Breast epithelium (tissue), 4 donors: ENCODE results near the gene SDE2. TPM values are rescaled to one million over a fixed set of nuclear protein-coding genes. Genes with fewer than 3 reads are reported as not detected.
"Not testable (repeated sequence)": the region's sequence is repeated elsewhere in the genome, so short reads cannot be mapped to it uniquely, and the experiment has no call there.

Experiments
- DNase-seq, 2 donors: peaks; one replicate each; pipeline ENCODE4 v3.0.0-alpha.2; 2019; ENCODE audit warnings: low spot score in 2 of 2
- H3K27ac ChIP-seq, 2 donors: fragments of 200-600 bp; sonication (generic) in 1 of 2; one replicate each; pipeline ENCODE4 v1.5.1; 2016 to 2019; ENCODE audit warnings: mild to moderate bottlenecking in 1 of 2
- H3K27me3 ChIP-seq, 2 donors: fragments of 200-600 bp; sonication (generic) in 1 of 2; one replicate each; pipeline versions ENCODE4 v1.5.1 to v1.6.0; 2017 to 2019; ENCODE audit warnings: control low read depth in 1 of 2, mild to moderate bottlenecking in 1 of 2
- H3K36me3 ChIP-seq: fragments of 200-600 bp; one replicate; pipeline ENCODE4 v1.5.1; 2019
- H3K4me1 ChIP-seq, 2 donors: fragments of 200-600 bp; sonication (generic); one replicate each; pipeline ENCODE4 v1.5.1; 2016 to 2019; ENCODE audit warnings: control low read depth in 1 of 2
- H3K4me3 ChIP-seq, 3 donors: fragments of 200-600 bp; sonication (generic); 1 replicate in 2 of 3; 2 replicates in 1 of 3; pipeline ENCODE4 v1.5.1; 2016 to 2019; ENCODE audit warnings: mild to moderate bottlenecking in 3 of 3, moderate library complexity in 2 of 3
- H3K9me3 ChIP-seq, 2 donors: fragments of 200-600 bp; sonication (generic) in 1 of 2; one replicate each; pipeline ENCODE4 v1.5.1; 2016 to 2019; ENCODE audit warnings: control low read depth in 1 of 2
- POLR2A ChIP-seq: fragments of 450-650 bp; IDR thresholded peaks from one replicate; pipeline ENCODE4 v1.6.1; 2016; ENCODE audit warnings: antibody characterized with exemption, mild to moderate bottlenecking, moderate library complexity
- POLR2AphosphoS5 ChIP-seq, 3 donors: sonication (generic); formaldehyde crosslinking; IDR thresholded peaks; one replicate each; pipeline ENCODE4 v1.6.1; 2017; ENCODE audit warnings: antibody characterized with exemption in 3 of 3
- intact Hi-C: fragments of 100-400 bp; cut with DNase I; formaldehyde crosslinking; loops from one replicate; pipeline ENCODE4 v1.15.1; 2023; ENCODE audit warnings: low total_unique reads
- total RNA-seq, 3 donors: library from RNA; depleted of rRNA; stranded (reverse); fragments of >200 nt; gene quantifications; one replicate each; pipeline ENCODE4 v1.1.0, GENCODE V29; 2016
- TF ChIP-seq, protein P1 (sequence below), 3 donors: fragments of 450-650 bp; IDR thresholded peaks; one replicate each; pipeline ENCODE4 v1.5.1; 2016 to 2017; ENCODE audit warnings: antibody characterized with exemption in 3 of 3, mild to moderate bottlenecking in 3 of 3, moderate library complexity in 3 of 3

Gene SDE2
- total RNA-seq, 3 donors from 2014 or later: 17.6 to 25.3 (median 22.0) TPM

GRCh38 chr1:226023735-226024134 lies 24.6 kb upstream of the SDE2 start:
- Histone ChIP-seq H3K27ac (no peak overlapping the region), H3K27me3 (no peaks in the 10 kb centered on the region), H3K36me3 (no peaks in the 10 kb centered on the region), H3K4me3 (no peak overlapping the region), H3K9me3 (no peaks in the 10 kb centered on the region), H3K4me1 (no peaks in the 10 kb centered on the region)
- no peak for TF ChIP-seq POLR2A
- TF ChIP-seq, protein P1, sequence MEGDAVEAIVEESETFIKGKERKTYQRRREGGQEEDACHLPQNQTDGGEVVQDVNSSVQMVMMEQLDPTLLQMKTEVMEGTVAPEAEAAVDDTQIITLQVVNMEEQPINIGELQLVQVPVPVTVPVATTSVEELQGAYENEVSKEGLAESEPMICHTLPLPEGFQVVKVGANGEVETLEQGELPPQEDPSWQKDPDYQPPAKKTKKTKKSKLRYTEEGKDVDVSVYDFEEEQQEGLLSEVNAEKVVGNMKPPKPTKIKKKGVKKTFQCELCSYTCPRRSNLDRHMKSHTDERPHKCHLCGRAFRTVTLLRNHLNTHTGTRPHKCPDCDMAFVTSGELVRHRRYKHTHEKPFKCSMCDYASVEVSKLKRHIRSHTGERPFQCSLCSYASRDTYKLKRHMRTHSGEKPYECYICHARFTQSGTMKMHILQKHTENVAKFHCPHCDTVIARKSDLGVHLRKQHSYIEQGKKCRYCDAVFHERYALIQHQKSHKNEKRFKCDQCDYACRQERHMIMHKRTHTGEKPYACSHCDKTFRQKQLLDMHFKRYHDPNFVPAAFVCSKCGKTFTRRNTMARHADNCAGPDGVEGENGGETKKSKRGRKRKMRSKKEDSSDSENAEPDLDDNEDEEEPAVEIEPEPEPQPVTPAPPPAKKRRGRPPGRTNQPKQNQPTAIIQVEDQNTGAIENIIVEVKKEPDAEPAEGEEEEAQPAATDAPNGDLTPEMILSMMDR (IDR thresholded peaks at IDR 0.05): no peak
- TF ChIP-seq POLR2AphosphoS5 (IDR thresholded peaks at IDR 0.05): no peak
- DNase-seq: no peak
- intact Hi-C loops: no loop called here

DNA sequence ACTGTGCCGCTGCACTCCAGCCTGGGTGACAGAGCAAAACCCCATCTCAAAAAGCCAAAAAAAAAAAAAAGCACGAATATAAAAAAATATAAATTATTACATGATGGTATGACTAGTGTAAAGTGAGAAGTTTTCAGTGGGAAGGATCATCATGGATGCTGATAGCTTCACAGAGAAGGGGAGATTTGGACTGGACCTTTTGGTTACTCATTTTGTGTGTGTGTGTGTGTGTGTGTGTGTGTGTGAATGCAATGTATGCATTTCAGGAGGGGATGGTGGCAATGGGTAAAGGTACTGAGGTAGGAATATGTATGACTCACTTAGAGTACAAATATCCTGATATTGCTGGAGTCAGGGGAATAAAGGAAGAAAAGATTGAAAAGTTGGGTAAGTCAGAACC lies 22.7 kb upstream of the SDE2 start:
- no peaks in the 10 kb centered on the region for H3K4me1 ChIP-seq
- no peaks in the 10 kb centered on the region for H3K27me3 ChIP-seq
- no peak for DNase-seq
- no peak overlapping the region for H3K4me3 ChIP-seq
- no peaks in the 10 kb centered on the region for H3K9me3 ChIP-seq
- H3K36me3 ChIP-seq: no peaks in the 10 kb centered on the region
- TF ChIP-seq POLR2AphosphoS5 (IDR thresholded peaks at IDR 0.05): no peak
- TF ChIP-seq, protein P1 (IDR thresholded peaks at IDR 0.05): no peak
- no peak for TF ChIP-seq POLR2A
- H3K27ac ChIP-seq: no peak overlapping the region
- intact Hi-C loops: no loop called here

GRCh38 chr1:226021401-226021800 lies 22.3 kb upstream of the SDE2 start:
- no peaks in the 10 kb centered on the region for H3K27me3 ChIP-seq
- TF ChIP-seq, protein P1 (IDR thresholded peaks at IDR 0.05): no peak
- TF ChIP-seq POLR2AphosphoS5 (IDR thresholded peaks at IDR 0.05): no peak
- TF ChIP-seq POLR2A: no peak
- H3K27ac ChIP-seq: no peak overlapping the region
- intact Hi-C loops: no loop called here
- H3K4me3 ChIP-seq: no peak overlapping the region
- H3K4me1 ChIP-seq: no peaks in the 10 kb centered on the region
- no peaks in the 10 kb centered on the region for H3K9me3 ChIP-seq
- no peaks in the 10 kb centered on the region for H3K36me3 ChIP-seq
- no peak for DNase-seq

DNA sequence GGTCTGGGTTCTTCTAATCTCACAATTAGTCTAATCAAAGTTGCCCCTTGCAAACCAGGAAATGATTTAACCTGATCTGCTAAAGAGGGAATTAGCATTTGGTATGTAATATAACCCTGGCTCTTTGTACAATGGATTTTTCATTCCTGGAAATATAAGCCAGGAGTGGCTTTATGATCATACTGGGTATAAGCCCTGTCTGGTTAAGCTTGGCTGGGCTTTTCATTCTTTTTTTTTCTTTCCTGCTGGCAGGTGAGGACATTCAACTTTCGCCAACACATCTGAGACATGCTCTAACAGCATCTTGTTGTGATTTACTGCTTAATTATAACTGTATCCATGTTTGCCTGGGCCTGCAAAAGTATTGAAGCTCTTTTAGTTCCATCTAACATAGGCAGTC lies 20.4 kb upstream of the SDE2 start:
- no peak overlapping the region for H3K27ac ChIP-seq
- H3K4me3 ChIP-seq: no peak overlapping the region
- intact Hi-C loops: no loop called here
- H3K9me3 ChIP-seq: no peaks in the 10 kb centered on the region
- H3K4me1 ChIP-seq: no peaks in the 10 kb centered on the region
- no peak for DNase-seq
- no peaks in the 10 kb centered on the region for H3K36me3 ChIP-seq
- no peaks in the 10 kb centered on the region for H3K27me3 ChIP-seq
- TF ChIP-seq, protein P1 (IDR thresholded peaks at IDR 0.05): no peak
- TF ChIP-seq POLR2A (no peak), POLR2AphosphoS5 (IDR thresholded peaks at IDR 0.05) (no peak)

DNA sequence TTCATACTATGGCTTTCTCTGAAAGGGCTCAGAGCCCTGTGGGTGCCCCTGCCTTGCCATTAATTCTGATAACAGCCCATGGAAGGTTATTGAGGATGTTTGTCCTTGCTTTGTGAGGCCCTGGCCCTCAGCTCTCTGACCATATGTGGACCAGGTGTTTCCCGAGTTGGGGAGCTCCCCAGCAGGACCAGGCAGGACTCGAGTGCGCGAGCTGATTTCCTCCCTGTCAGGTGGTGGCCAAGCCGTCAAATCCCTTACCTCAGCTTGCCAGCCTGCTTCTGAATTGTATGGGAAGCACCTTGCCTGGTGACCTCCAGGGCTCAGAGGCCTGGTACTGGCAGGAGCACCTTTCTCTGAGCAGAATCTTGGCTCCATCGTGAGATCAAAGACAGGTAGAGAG lies 17.9 kb upstream of the SDE2 start:
- Histone ChIP-seq H3K4me1 (no peaks in the 10 kb centered on the region), H3K4me3 (no peak overlapping the region), H3K27ac (no peak overlapping the region), H3K9me3 (no peaks in the 10 kb centered on the region), H3K36me3 (no peaks in the 10 kb centered on the region), H3K27me3 (no peaks in the 10 kb centered on the region)
- intact Hi-C loops: no loop called here
- DNase-seq: no peak
- TF ChIP-seq POLR2A (no peak), POLR2AphosphoS5 (IDR thresholded peaks at IDR 0.05) (no peak)

DNA sequence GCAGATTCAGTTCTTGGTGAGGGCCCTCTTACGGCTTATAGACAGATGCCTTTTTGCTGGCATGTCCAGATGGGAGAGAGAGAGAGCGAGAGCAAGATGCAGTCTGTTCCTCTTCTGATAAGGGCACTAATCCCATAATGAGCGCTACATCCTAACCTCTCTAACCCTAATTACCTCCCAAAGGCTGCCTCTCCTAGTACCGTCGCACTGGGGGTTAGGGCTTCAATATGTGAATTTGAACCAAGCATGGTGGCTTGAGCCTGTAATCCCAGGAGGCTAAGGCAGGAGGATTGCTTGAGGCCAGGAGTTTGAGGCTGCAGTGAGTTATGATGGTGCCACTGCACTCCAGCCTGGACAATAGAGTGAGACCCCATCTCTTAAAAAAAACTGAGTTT lies 10.5 kb upstream of the SDE2 start:
- H3K36me3 ChIP-seq: no peaks in the 10 kb centered on the region
- no peaks in the 10 kb centered on the region for H3K27me3 ChIP-seq

DNA sequence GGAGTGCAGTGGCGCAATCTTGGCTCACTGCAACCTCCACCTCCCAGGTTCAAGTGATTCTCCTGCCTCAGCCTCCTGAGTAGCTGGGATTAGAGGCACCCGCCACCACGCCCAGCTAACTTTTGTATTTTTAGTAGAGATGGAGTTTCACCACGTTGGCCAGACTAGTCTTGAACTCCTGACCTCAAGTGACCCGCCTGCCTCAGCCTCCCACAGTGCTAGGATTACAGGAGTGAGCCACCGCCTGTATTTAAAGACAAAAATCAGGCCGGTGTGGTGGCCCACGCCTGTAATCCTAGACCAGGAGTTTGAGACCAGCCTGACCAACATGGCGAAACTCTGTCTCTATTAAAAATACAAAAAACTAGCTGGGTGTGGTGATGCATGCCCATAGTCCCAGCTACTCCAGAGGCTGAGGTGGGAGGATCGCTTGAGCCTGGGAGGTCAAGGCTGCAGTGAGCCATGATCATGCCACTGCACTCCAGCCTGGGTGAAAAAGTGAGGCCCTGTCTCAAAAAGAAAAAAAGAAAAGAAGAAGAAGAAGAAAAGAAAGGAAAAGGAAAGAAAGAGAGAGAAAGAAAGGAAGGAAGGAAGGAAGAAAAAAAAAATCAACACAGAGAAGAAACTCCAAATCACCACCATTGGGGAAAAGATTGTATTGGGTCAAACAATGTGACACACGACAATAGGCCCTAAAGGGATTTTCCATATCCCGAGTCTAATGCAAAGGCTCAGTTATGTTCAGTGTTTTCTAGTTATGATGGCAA lies 8.2 kb upstream of the SDE2 start:
- H3K36me3 ChIP-seq, H3K4me1 ChIP-seq, DNase-seq, H3K27ac ChIP-seq, H3K4me3 ChIP-seq, intact Hi-C loops, H3K9me3 ChIP-seq, H3K27me3 ChIP-seq: not testable (repeated sequence)

More for the DNA sequence above, 10.5 kb upstream of the SDE2 start:
- intact Hi-C loops: no loop called here
- TF ChIP-seq POLR2A: no peak
- TF ChIP-seq POLR2AphosphoS5 (IDR thresholded peaks at IDR 0.05): no peak
- TF ChIP-seq, protein P1 (IDR thresholded peaks at IDR 0.05): no peak
- no peaks in the 10 kb centered on the region for H3K9me3 ChIP-seq
- no peak for DNase-seq
- no peak overlapping the region for H3K27ac ChIP-seq
- no peak overlapping the region for H3K4me3 ChIP-seq
- H3K4me1 ChIP-seq: no peaks in the 10 kb centered on the region
